Stimulated activated CD4-positive, alpha-beta T cell treated with anti-CD3 and anti-CD28 coated beads, Interleukin-2, amount 100 ng/mL, for 24 hours (primary cell): ENCODE results near the gene C2orf80.
"Not testable (repeated sequence)": the region's sequence is repeated elsewhere in the genome, so short reads cannot be mapped to it uniquely, and the experiment has no call there.

Experiments used
- DNase-seq, 2 donors: peaks; one replicate each; pipeline ENCODE4 v3.0.0-alpha.2; 2020

C2orf80 gene

GRCh38 chr2:208175840-208176153 lies 14.0 kb downstream of the C2orf80 start:
- no peak for DNase-seq

- peak; percentile 65 to 66 for DNase-seq
Measured at GRCh38 chr2:208175069-208175839, 14.6 kb downstream of the C2orf80 start.

DNA sequence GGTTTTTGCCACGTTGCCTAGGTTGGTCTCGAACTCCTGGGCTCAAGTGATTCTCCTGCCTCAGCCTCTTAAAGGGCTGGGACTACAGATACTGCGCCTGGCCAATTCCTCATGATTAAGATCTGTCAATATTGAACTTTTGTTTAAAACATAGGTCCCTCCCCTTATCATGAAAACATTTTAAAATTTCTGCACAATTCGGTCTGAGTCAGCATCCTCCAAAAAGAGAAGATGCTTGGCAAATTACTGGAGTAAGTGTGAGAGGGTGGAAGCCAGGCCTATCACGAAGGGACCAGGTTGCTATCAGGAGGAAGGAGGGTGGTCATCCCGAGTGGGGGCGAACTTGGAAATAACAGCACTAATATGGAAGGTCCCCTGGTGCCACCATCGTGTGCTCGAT lies 15.7 kb downstream of the C2orf80 start:
- DNase-seq = no peak

- no peak for DNase-seq
Measured at GRCh38 chr2:208172125-208172524, 17.7 kb downstream of the C2orf80 start.

GRCh38 chr2:208164951-208165755 lies 24.7 kb downstream of the C2orf80 start:
- DNase-seq = no peak

- DNase-seq = no peak
Measured at GRCh38 chr2:208163489-208163888, 26.3 kb downstream of the C2orf80 start, which contains the start of gene CRYGA. TSS of gene CRYGA (minus strand) at chr2:208163589. CDS start at chr2:208163556, 33 bp downstream.

- DNase-seq = no peak
Measured at GRCh38 chr2:208156439-208156838, 33.4 kb downstream of the C2orf80 start.

DNA sequence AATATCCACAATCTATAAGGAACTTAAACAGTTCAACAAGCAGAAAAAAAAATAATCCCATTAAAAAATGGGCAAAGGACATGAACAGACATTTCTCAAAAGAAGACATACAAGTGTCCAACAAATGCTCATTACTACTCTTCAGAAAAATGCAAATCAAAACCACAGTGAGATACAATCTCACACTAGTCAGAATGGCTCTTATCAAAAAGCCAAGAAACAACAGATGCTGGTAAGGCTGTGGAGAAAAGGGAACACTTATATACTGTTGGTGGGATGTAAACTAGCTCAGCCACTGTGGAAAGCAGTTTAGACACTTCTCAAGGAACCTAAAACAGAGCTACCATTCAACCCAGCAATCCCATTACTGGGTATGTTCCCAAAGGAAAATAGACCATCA lies 36.7 kb downstream of the C2orf80 start:
- DNase-seq = no peak

- DNase-seq = no peak
Measured at GRCh38 chr2:208150956-208151355, 38.9 kb downstream of the C2orf80 start.

GRCh38 chr2:208150094-208150493 lies 39.7 kb downstream of the C2orf80 start:
- no peak for DNase-seq

- no peak for DNase-seq
Measured at GRCh38 chr2:208148803-208149202, 41.0 kb downstream of the C2orf80 start.

GRCh38 chr2:208147759-208148158 lies 42.1 kb downstream of the C2orf80 start:
- no peak for DNase-seq

GRCh38 chr2:208147008-208147407 lies 42.8 kb downstream of the C2orf80 start:
- DNase-seq = no peak

GRCh38 chr2:208146006-208146405 lies 43.8 kb downstream of the C2orf80 start, which contains the start of gene CRYGB:
TSS of gene CRYGB (minus strand) at chr2:208146158. CDS start at chr2:208146120, 38 bp downstream.
- no peak for DNase-seq

DNA sequence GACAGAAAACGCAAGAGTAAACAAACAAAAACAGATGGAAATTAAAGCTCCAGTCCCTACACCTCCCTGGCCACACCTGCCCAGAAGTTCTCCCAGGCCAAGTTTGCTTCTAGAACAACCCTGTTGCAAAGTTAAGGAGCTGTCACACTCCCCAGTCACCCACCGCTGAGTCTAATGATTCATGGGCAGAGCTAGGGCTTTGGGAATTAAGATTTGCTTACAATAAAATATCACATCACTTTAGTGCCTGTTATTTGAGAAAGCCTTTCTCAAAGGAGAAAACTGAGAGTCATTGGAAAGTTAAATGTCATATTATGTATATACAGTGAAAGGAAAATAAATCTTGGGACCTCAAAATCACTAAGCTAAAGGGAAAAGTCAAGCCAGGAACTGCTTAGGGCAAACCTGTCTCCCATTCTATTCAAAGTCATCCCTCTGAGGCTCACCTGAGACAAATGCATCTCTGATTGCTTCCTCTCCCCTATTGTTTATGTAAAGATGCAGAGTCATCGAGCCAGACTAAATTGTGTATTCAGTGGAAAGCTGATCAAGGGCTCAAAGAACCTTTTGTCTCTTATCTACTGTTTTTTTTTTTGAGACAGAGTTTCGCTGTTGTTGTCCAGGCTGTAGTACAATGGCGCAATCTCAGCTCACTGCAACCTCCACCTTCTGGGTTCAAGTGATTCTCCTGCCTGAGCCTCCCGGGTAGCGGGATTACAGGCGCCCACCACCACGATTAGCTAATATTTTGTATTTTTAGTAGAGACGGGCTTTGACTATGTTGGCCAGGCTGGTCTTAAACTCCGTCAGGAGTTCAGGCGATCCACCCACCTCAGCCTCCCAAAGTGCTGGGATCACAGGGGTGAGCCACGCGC lies 46.7 kb downstream of the C2orf80 start:
- DNase-seq = no peak

DNA sequence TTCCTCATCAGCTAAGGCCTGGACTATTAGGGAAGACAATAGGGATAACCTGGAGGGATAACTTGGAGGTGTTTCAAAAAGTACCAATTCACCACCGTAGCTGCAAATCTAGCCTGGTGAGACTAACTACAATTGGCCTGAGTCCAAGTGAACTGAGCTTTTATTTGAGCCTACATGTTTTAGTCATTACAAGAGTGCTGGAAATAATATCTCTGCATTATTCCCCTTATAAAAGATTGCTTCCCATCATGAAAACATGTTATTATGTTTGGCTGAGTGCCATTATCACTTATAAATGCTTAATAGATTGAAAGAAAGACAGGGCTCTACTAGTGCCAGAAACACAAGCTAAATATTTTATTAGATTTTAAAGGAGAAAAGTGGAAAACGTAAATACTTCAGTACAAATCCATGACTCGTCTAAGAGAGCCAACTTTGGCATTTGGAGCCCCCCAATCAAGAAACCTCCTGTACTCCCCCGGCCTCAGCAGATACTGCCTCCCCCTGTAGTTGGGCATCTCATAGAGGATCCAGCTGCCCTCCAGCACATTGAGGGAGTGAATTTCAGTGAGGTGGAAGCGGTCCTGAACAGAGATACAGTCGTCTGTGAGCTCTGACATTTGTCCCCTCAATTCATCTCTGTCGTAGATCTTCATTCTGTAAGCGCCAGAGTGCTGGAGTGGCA lies 47.4 kb downstream of the C2orf80 start:
- no peak for DNase-seq

GRCh38 chr2:208139447-208139846 lies 50.4 kb downstream of the C2orf80 start:
- DNase-seq = no peak

DNA sequence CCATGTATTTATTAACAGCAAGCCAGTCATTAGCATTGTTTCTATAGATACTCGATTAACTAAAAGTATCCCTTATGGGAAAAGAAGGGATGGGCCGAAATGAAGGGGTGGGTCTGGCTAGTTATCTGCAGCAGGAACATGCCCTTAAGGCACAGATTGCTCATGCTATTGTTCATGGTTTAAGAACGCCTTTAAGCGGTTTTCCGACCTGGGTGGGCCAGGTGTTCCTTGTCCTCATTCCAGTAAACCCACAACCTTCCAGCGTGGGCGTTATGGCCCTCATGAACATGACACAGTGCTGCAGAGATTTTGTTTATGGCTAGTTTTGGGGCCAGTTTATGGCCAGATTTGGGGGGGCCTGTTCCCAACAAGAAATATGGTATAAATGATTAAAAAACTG lies 51.5 kb downstream of the C2orf80 start:
- not testable (repeated sequence) for DNase-seq

DNA sequence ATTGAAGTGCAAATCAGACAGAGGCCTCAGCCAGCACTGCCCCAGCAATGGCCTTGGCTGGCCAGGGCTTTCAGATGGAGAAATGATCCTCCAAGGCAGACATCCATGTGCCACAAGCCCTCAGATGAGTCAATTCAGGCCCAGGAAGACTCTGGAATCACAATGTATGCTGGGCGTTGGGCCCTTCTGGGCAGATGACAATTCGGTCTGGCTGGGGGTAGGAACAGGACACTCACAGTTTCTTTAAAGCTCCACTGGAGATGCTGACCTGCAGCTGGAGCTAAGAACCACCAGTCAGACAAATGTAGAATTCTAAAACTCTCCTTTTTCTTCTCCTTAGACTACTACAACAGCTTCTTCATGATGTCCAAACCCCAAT lies 53.1 kb downstream of the C2orf80 start:
- DNase-seq = no peak

DNA sequence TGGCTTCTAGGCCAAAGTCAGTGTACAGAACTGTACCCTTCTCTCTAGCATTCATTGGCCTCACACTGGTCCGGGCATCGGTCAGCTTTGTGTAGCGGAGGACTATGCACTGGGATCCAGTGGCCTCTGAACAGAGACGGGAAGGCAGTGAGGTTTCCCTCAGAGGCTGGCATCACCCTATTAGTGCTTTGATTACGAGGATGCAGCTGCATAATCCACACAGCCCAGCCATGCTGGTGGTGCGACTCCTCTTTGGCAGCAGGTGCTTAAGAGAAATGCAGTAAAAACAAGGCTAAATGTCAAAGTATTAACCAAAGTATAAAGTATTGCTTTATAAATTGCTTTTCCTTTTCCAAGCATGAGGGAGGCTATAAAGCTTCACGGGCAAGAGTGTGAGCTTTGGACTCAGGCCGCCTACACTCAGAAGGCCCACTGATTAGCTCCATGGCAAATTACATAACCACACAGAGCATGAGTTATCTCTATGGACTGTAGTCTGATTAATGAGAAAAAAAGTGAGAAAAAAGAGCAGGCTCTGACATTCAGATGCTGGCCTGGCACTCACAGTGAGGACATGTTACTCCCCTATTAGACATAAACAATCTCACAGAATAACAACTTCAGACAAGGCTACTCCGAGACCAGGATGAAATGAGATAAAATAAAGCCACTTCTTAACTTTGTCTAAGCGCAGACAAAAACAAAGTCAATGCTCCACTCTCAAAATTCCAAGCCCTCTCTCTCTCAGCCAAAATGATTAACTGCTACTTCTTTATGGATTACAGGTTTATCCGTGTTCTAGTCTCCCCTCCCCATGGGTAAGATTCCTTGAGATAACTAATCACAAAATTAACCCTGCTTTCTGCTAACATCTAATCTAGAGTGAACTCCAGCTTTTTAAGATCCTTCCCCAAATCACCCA lies 53.8 kb downstream of the C2orf80 start:
- no peak for DNase-seq

DNA sequence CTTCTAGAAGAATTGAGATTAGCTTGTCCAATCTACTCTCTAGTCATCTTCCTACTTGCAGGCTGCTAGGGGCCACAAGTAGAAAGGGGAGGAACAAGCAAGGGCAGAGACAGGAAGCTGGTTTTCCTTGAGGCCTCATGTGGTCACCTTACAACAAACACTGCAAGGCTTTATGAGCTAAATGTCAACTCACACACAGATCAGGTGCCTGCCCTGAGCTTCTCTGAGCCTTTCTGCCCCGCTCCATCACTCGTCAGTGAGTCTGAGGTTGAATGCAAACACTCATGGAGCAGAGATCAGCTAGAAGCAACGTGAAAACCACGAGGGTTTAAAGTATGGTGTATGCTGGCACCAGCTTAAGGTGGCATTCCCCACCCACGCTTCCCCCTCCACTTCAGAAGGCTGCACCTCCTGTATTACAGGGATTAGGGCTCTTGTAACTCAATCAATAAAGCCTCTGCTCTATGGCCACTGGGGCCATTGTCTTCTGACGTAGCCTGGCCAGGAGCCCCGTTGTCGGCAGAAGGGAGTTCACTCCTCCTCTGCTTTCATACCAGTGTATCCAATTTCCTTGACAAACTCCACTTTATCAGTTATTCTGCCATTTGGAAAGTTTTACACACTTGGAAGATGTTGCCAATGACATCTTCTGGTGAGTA lies 54.8 kb downstream of the C2orf80 start:
- no peak for DNase-seq
